ENCODE data around the gene SH2D1B. TPM values are rescaled to one million over a fixed set of nuclear protein-coding genes. Genes with fewer than 3 reads are reported as not detected.

The SH2D1B gene
- total and polyA plus RNA-seq, 8 donors: 0.25 to 1.2 (median 0.72) TPM

GRCh38 chr1:162367772-162368171 is 44.2 kb downstream of the SH2D1B start:
- peaks cover 0 to 5% of the 10 kb centered on the region in 2 donors for H3K36me3 ChIP-seq
- no peak for DNase-seq
- H3K4me3 ChIP-seq: no peak overlapping the region
- intact Hi-C loops (cut with DNase I): no loop called here
- H3K27me3 ChIP-seq: no peaks in the 10 kb centered on the region
- no peak for TF ChIP-seq CTCF (IDR thresholded peaks at IDR 0.05)
- H3K4me1 ChIP-seq: no peaks in the 10 kb centered on the region
- ATAC-seq: peak; percentile 79
- H3K9me3 ChIP-seq: no peaks in the 10 kb centered on the region
- H3K27ac ChIP-seq: no peak overlapping the region

GRCh38 chr1:162367073-162367472 is 44.9 kb downstream of the SH2D1B start:
- Histone ChIP-seq H3K9me3 (no peaks in the 10 kb centered on the region), H3K36me3 (peaks cover 0 to 5% of the 10 kb centered on the region in 2 donors), H3K27me3 (no peaks in the 10 kb centered on the region), H3K4me3 (peak overlapping the region in 1 of 2 donors; percentile 15), H3K4me1 (no peaks in the 10 kb centered on the region), H3K27ac (no peak overlapping the region)
- intact Hi-C loops (cut with DNase I): no loop called here
- DNase-seq (no peak), ATAC-seq (no peak)
- no peak for TF ChIP-seq CTCF (IDR thresholded peaks at IDR 0.05)

GRCh38 chr1:162366671-162367070 is 45.3 kb downstream of the SH2D1B start:
- H3K9me3 ChIP-seq: no peaks in the 10 kb centered on the region
- H3K4me1 ChIP-seq: no peaks in the 10 kb centered on the region
- ATAC-seq (no peak), DNase-seq (no peak)
- intact Hi-C loops (cut with DNase I): no loop called here
- H3K27me3 ChIP-seq: no peaks in the 10 kb centered on the region
- no peak overlapping the region for H3K27ac ChIP-seq
- TF ChIP-seq CTCF (IDR thresholded peaks at IDR 0.05): no peak
- peak overlapping the region in 1 of 2 donors; percentile 15 for H3K4me3 ChIP-seq
- peaks cover 0 to 5% of the 10 kb centered on the region in 2 donors for H3K36me3 ChIP-seq

- Histone ChIP-seq H3K9me3 (no peaks in the 10 kb centered on the region), H3K36me3 (peaks cover 0 to 5% of the 10 kb centered on the region in 2 donors), H3K4me3 (no peak overlapping the region), H3K4me1 (no peaks in the 10 kb centered on the region), H3K27ac (no peak overlapping the region), H3K27me3 (no peaks in the 10 kb centered on the region)
- DNase-seq (no peak), ATAC-seq (no peak)
- TF ChIP-seq CTCF (IDR thresholded peaks at IDR 0.05): no peak
- intact Hi-C loops (cut with DNase I): no loop called here
Observed at GRCh38 chr1:162366149-162366548, 45.8 kb downstream of the SH2D1B start.

GRCh38 chr1:162365284-162366020 is 46.5 kb downstream of the SH2D1B start:
- no peak overlapping the region for H3K27ac ChIP-seq
- H3K4me3 ChIP-seq: no peak overlapping the region
- H3K9me3 ChIP-seq: no peaks in the 10 kb centered on the region
- no peak for TF ChIP-seq CTCF (IDR thresholded peaks at IDR 0.05)
- no peak for DNase-seq
- peaks cover 0 to 5% of the 10 kb centered on the region in 2 donors for H3K36me3 ChIP-seq
- no peaks in the 10 kb centered on the region for H3K27me3 ChIP-seq
- no peaks in the 10 kb centered on the region for H3K4me1 ChIP-seq
- ATAC-seq: no peak
- intact Hi-C loops (cut with DNase I): no loop called here
